NCI-H2196 (cell line): Measurements from ENCODE around the gene AMPD3.

ENCODE experiments used
- DNase-seq: peaks from one replicate; lab custom pipeline; 2025; ENCODE audit not compliant: unreplicated experiment; lab: John Stamatoyannopoulos, UW

The AMPD3 gene

GRCh38 chr11:10534316-10534715 lies 79.3 kb downstream of the AMPD3 start:
- no peak for DNase-seq

- no peak for DNase-seq
Measured at GRCh38 chr11:10537600-10537999, 82.5 kb downstream of the AMPD3 start.

GRCh38 chr11:10538924-10539323 lies 83.9 kb downstream of the AMPD3 start:
- DNase-seq = no peak

GRCh38 chr11:10539339-10539738 lies 84.3 kb downstream of the AMPD3 start:
- no peak for DNase-seq

DNA sequence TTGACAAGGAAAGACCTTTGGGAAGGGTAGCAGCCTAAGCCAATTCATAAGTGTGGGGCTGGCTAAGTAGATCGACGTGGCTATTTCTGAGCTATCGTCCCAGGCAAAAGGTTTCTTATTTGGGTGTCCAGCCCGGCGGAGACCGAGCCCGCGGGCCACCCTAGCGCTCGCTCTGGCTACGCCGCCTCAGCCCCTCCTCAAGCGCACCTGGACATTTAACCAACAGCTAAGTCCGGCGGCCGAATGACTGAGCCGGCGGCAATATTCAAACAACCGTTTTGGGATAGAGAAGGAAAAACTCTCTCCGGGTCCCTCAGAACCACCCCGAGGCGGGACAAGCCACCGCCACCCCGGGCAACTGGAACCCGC lies 85.5 kb downstream of the AMPD3 start:
- DNase-seq = peak; percentile 45

GRCh38 chr11:10540915-10541560 lies 86.0 kb downstream of the AMPD3 start, which contains the start of gene RNF141:
RNF141 (minus strand) TSS chr11:10541187; CDS start chr11:10534158, 7,029 bp downstream.
- peak; percentile 97 for DNase-seq

DNA sequence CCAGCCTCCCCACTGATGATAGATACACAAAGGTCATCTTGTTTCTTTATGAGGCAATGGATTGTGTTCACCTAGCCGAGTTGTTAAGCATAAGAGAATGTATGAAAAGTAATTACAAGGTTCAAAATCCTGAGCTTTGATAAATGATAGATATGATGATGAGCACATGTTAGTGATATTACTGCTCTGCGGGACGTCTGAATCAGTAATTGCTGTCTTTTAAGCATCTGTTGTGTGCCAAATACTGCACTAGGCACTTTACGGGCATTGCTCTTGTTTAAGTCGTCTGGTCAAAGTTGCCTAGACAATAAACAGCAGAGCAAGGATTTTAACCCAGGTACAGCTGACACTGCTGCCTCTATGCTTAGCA lies 86.5 kb downstream of the AMPD3 start:
- no peak for DNase-seq

- DNase-seq = no peak
Measured at GRCh38 chr11:10542776-10543175, 87.7 kb downstream of the AMPD3 start.

DNA sequence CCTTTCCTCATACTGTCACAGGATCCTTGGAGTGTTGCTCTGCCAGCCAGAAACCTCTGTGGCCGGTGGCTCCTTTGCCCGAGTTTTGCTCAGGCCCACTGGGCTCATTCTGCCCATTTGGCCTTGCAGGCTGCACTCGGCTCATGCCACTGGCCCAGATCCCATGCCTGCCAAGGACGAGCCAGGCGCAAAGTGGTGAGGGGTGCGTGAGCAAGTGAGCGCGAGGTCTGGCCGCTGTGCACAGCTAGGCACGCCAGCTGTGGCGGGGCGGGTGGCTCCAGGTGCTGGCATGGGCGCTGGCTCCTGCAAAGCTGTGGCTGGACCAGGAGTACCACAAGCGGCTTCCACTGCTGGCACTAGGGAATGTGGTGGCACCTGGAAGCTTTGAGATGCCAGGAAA lies 88.7 kb downstream of the AMPD3 start:
- no peak for DNase-seq

DNA sequence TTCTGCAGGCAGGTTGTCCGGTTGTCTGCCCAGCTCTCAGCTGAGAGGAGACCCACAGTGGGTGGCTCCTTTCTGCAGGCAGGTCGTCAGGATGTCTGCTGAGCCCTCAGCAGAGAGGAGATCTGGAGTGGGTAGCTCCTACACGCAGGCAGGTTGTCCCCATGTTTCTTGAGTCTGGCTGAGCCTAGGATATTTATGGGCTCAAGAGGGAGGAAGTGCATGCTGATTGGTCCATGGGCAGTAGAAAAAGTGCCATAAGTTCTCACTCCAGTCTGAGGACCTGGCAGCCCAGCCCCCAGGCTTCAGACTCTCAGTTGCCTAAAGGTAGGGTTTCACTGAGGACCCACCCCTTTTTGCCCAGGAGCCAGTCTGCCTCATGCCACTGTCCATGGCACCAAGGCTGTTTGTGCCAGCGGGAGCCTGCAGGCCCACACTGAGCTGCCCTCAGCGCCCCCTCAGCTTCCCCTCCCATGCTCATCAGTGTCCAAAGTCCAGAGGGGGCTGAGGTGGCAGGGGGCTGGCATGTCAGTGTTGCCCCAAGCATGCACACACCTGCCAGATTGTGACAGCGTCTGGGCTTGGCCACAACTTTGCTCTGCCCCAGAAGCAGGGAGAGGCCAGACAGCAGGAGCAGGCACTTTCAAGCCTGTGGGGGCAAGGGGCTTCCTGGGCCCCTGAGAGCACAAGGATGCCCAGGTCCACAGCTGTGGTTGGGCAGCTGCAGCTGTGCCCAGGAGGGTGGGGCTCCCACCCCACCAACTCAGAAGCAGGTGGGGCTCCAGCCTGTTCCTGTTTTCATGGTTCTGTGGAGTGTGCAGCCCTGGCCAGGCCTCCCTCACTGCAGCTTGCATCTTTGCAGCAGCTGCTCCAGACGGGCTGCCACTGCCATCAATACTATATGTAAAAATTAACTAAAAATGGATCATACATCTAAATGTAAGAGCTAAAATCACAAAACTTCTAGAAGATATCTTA lies 89.7 kb downstream of the AMPD3 start:
- DNase-seq = no peak

DNA sequence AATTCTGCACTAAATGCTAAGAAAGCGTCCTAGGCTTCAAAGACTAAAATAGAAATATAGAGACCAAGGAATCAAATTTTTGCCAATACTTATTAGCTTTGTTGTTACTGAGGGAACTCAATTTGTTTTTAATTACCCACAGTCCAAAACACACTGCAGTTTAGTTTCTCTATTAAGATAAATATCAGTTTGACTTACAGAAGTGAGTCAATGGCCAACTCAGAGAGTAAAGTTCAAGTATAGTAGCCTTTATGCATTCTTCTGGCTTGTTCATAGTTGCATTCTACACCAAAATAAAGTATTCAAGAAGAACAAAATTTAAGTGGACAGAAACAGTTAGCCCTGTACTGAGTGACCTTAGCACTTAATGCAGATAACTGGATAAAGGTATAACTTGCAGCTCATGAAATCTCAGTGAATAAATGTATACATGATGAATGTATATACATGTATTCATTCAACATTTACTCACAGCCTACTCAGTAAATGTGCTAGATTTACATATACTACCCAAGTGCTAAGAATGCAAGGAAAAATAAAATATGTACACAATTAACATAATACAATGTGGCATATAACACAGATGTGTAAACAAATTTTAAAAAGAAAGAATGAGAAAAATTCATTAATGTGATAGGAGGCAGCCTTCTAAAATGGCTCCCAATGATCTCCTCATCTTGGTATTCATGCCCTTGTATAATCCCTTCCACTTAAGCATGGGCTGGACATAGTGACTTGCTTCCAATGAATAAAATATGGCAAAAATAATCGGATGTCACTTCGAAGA lies 95.6 kb downstream of the AMPD3 start:
- no peak for DNase-seq

- no peak for DNase-seq
Measured at GRCh38 chr11:10551290-10551592, 96.2 kb downstream of the AMPD3 start.

- DNase-seq = no peak
Measured at GRCh38 chr11:10551845-10552352, 96.8 kb downstream of the AMPD3 start.

DNA sequence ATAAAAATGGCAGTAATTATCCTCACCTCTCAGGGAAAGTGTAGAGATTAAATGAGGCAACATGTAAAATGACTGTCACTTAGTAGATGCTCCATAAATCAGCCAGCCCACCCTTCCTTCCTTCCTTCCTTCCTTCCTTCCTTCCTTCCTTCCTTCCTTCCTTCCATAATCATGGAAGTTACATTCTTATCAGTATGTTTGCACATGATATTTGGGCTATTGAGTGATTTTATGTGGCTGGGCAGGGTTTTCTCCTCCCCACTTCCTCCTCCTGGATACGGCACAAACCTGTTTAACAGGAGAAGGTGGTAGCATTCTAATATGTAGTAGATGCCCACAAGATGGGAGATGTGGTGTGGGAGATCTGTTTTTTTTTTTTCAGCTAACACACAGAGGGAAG lies 101.5 kb downstream of the AMPD3 start:
- DNase-seq = no peak
